Astrocyte (in vitro differentiated cells and primary cell): ENCODE results near the gene ARHGAP9. TPM values are rescaled to one million over a fixed set of nuclear protein-coding genes. Genes with fewer than 3 reads are reported as not detected.

ENCODE experiments used
- DNase-seq: peaks from one replicate; pipeline ENCODE4 v3.0.0-alpha.2; 2010; ENCODE audit warnings: low read depth
- FAIRE-seq: peaks from 2 replicates; lab custom pipeline; 2011; peaks lifted over from hg19 to GRCh38; lab: Jason Lieb, UNC
- H2AFZ ChIP-seq: 2 replicates; pipeline ENCODE4 v1.6.0; 2012; ENCODE audit warnings: low read depth, low read length, inconsistent platforms
- H3K27ac ChIP-seq: 2 replicates; pipeline ENCODE4 v1.5.1; 2011; ENCODE audit warnings: low read depth, low read length, inconsistent platforms
- H3K27me3 ChIP-seq: 2 replicates; pipeline ENCODE4 v1.6.0; 2011; ENCODE audit warnings: low read length, inconsistent platforms; ENCODE audit not compliant: insufficient read depth
- H3K36me3 ChIP-seq: 2 replicates; pipeline ENCODE4 v1.5.1; 2011; ENCODE audit warnings: low read length, inconsistent platforms; ENCODE audit not compliant: insufficient read depth
- H3K4me1 ChIP-seq: 2 replicates; pipeline ENCODE4 v1.5.1; 2011; ENCODE audit warnings: low read length, inconsistent platforms; ENCODE audit not compliant: insufficient read depth
- H3K4me2 ChIP-seq: 2 replicates; pipeline ENCODE4 v1.6.0; 2012; ENCODE audit warnings: low read length, inconsistent platforms
- H3K4me3 ChIP-seq: 2 replicates; pipeline ENCODE4 v1.5.1; 2011; ENCODE audit warnings: low read depth, mild to moderate bottlenecking, low read length, inconsistent platforms; ENCODE audit not compliant: insufficient read depth
- H3K79me2 ChIP-seq: 2 replicates; pipeline ENCODE4 v1.6.0; 2012; ENCODE audit warnings: mild to moderate bottlenecking, low read length, inconsistent platforms; ENCODE audit not compliant: insufficient read depth
- H3K9ac ChIP-seq: 2 replicates; pipeline ENCODE4 v1.6.0; 2012; ENCODE audit warnings: mild to moderate bottlenecking, low read length, inconsistent platforms
- H3K9me3 ChIP-seq: 2 replicates; pipeline ENCODE4 v1.5.1; 2012; ENCODE audit warnings: low read depth, mild to moderate bottlenecking, low read length, inconsistent platforms; ENCODE audit not compliant: insufficient read depth
- H4K20me1 ChIP-seq: 2 replicates; pipeline ENCODE4 v1.6.0; 2012; ENCODE audit warnings: low read length, inconsistent platforms; ENCODE audit not compliant: insufficient read depth
- H3K27ac Mint-ChIP-seq: one replicate; pipeline ENCODE4 v1.8.0; 2021; ENCODE audit warnings: mild to moderate bottlenecking, mixed read lengths; ENCODE audit not compliant: unreplicated experiment
- H3K27me3 Mint-ChIP-seq: one replicate; pipeline ENCODE4 v1.8.0; 2021; ENCODE audit warnings: low read depth, mixed read lengths; ENCODE audit not compliant: unreplicated experiment
- H3K36me3 Mint-ChIP-seq: one replicate; pipeline ENCODE4 v1.8.0; 2021; ENCODE audit warnings: low read depth, mixed read lengths; ENCODE audit not compliant: unreplicated experiment
- H3K4me1 Mint-ChIP-seq: one replicate; pipeline ENCODE4 v1.8.0; 2021; ENCODE audit warnings: low read depth, mixed read lengths; ENCODE audit not compliant: unreplicated experiment
- H3K4me3 Mint-ChIP-seq: one replicate; pipeline ENCODE4 v1.8.0; 2021; ENCODE audit warnings: mild to moderate bottlenecking, moderate library complexity, mixed read lengths; ENCODE audit not compliant: unreplicated experiment
- H3K9me3 Mint-ChIP-seq: one replicate; pipeline ENCODE4 v1.8.0; 2021; ENCODE audit warnings: mild to moderate bottlenecking, mixed read lengths; ENCODE audit not compliant: unreplicated experiment
- EZH2 ChIP-seq: IDR thresholded peaks from 2 replicates; pipeline ENCODE4 v1.6.1; 2012; ENCODE audit warnings: mild to moderate bottlenecking, low read length, inconsistent platforms; ENCODE audit not compliant: insufficient read depth
- total RNA-seq: library from RNA; stranded (reverse); gene quantifications from 2 replicates; pipeline ENCODE4 v1.2.1, GENCODE V29; 2021
- TF ChIP-seq, protein P1 (sequence below): IDR thresholded peaks from 2 replicates; pipeline ENCODE4 v1.5.1; 2011; ENCODE audit warnings: low read depth, mild to moderate bottlenecking, inconsistent platforms, low read length, moderate library complexity; ENCODE audit not compliant: insufficient read depth

Gene ARHGAP9
- total RNA-seq, 1 donor from 2014 or later, result 3.1 TPM

DNA sequence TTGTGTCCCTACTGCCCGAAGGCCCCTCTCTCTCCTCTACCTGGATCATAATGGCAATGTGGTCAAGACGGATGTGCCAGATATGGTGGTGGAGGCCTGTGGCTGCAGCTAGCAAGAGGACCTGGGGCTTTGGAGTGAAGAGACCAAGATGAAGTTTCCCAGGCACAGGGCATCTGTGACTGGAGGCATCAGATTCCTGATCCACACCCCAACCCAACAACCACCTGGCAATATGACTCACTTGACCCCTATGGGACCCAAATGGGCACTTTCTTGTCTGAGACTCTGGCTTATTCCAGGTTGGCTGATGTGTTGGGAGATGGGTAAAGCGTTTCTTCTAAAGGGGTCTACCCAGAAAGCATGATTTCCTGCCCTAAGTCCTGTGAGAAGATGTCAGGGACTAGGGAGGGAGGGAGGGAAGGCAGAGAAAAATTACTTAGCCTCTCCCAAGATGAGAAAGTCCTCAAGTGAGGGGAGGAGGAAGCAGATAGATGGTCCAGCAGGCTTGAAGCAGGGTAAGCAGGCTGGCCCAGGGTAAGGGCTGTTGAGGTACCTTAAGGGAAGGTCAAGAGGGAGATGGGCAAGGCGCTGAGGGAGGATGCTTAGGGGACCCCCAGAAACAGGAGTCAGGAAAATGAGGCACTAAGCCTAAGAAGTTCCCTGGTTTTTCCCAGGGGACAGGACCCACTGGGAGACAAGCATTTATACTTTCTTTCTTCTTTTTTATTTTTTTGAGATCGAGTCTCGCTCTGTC is 22.8 kb downstream of the ARHGAP9 start:
- Histone ChIP-seq H3K4me2 (no peak overlapping the region), H3K4me1 (peaks cover 28% of the 10 kb centered on the region), H3K27ac (no peak overlapping the region), H3K79me2 (no peaks in the 10 kb centered on the region), H2AFZ (no peak overlapping the region), H3K4me3 (no peak overlapping the region), H3K9me3 (no peaks in the 10 kb centered on the region), H3K27me3 (peaks cover 5% of the 10 kb centered on the region), H3K36me3 (no peaks in the 10 kb centered on the region), H4K20me1 (no peaks in the 10 kb centered on the region), H3K9ac (no peak overlapping the region)
- FAIRE-seq, result no peak
- DNase-seq, result no peak
- Mint-ChIP-seq H3K27ac (peak overlapping the region; percentile 98), H3K9me3 (no peaks in the 10 kb centered on the region), H3K27me3 (no peaks in the 10 kb centered on the region), H3K4me3 (peak overlapping the region; percentile 72), H3K4me1 (peaks cover 41% of the 10 kb centered on the region), H3K36me3 (no peaks in the 10 kb centered on the region)
- no peak for TF ChIP-seq EZH2
- TF ChIP-seq, protein P1, sequence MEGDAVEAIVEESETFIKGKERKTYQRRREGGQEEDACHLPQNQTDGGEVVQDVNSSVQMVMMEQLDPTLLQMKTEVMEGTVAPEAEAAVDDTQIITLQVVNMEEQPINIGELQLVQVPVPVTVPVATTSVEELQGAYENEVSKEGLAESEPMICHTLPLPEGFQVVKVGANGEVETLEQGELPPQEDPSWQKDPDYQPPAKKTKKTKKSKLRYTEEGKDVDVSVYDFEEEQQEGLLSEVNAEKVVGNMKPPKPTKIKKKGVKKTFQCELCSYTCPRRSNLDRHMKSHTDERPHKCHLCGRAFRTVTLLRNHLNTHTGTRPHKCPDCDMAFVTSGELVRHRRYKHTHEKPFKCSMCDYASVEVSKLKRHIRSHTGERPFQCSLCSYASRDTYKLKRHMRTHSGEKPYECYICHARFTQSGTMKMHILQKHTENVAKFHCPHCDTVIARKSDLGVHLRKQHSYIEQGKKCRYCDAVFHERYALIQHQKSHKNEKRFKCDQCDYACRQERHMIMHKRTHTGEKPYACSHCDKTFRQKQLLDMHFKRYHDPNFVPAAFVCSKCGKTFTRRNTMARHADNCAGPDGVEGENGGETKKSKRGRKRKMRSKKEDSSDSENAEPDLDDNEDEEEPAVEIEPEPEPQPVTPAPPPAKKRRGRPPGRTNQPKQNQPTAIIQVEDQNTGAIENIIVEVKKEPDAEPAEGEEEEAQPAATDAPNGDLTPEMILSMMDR, result no peak

DNA sequence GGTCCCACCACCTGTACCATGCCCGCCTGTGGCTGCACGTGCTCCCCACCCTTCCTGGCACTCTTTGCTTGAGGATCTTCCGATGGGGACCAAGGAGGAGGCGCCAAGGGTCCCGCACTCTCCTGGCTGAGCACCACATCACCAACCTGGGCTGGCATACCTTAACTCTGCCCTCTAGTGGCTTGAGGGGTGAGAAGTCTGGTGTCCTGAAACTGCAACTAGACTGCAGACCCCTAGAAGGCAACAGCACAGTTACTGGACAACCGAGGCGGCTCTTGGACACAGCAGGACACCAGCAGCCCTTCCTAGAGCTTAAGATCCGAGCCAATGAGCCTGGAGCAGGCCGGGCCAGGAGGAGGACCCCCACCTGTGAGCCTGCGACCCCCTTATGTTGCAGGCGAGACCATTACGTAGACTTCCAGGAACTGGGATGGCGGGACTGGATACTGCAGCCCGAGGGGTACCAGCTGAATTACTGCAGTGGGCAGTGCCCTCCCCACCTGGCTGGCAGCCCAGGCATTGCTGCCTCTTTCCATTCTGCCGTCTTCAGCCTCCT is 23.4 kb downstream of the ARHGAP9 start:
- FAIRE-seq, result no peak
- Histone ChIP-seq H3K27ac (no peak overlapping the region), H3K36me3 (no peaks in the 10 kb centered on the region), H3K9me3 (no peaks in the 10 kb centered on the region), H3K27me3 (peaks cover 5% of the 10 kb centered on the region), H3K9ac (no peak overlapping the region), H3K4me1 (peaks cover 30% of the 10 kb centered on the region), H3K4me3 (no peak overlapping the region), H3K4me2 (peak overlapping the region; percentile 28), H4K20me1 (no peaks in the 10 kb centered on the region), H2AFZ (peak overlapping the region; percentile 55), H3K79me2 (no peaks in the 10 kb centered on the region)
- H3K27me3 Mint-ChIP-seq, result no peaks in the 10 kb centered on the region
- no peak for TF ChIP-seq EZH2
- TF ChIP-seq, protein P1, result peak; percentile 49
- peaks cover 44% of the 10 kb centered on the region for H3K4me1 Mint-ChIP-seq
- H3K4me3 Mint-ChIP-seq, result peak overlapping the region; percentile 86
- no peaks in the 10 kb centered on the region for H3K36me3 Mint-ChIP-seq
- H3K27ac Mint-ChIP-seq, result peak overlapping the region; percentile 98
- H3K9me3 Mint-ChIP-seq, result no peaks in the 10 kb centered on the region
- no peak for DNase-seq
